ENCODE results near the gene SHANK2.

GRCh38 chr11:71285111-71285510 lies 32.7 kb upstream of the SHANK2 start:
- TF ChIP-seq, protein P1, sequence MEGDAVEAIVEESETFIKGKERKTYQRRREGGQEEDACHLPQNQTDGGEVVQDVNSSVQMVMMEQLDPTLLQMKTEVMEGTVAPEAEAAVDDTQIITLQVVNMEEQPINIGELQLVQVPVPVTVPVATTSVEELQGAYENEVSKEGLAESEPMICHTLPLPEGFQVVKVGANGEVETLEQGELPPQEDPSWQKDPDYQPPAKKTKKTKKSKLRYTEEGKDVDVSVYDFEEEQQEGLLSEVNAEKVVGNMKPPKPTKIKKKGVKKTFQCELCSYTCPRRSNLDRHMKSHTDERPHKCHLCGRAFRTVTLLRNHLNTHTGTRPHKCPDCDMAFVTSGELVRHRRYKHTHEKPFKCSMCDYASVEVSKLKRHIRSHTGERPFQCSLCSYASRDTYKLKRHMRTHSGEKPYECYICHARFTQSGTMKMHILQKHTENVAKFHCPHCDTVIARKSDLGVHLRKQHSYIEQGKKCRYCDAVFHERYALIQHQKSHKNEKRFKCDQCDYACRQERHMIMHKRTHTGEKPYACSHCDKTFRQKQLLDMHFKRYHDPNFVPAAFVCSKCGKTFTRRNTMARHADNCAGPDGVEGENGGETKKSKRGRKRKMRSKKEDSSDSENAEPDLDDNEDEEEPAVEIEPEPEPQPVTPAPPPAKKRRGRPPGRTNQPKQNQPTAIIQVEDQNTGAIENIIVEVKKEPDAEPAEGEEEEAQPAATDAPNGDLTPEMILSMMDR (conservative IDR thresholded peaks at IDR 0.05 in 1 of 2, IDR thresholded peaks at IDR 0.05 in 1 of 2; ENCODE audit: extremely low read depth in 1 of 2, insufficient read depth in 1 of 2, low read depth in 1 of 2, low read length in 2 of 2): no peak
- TF ChIP-seq EZH2 (IDR thresholded peaks at IDR 0.05; ENCODE audit: borderline replicate concordance, low read length): no peak

Measured in mammary epithelial cell (primary cell).